ENCODE data around the gene MRPL57.

DNA sequence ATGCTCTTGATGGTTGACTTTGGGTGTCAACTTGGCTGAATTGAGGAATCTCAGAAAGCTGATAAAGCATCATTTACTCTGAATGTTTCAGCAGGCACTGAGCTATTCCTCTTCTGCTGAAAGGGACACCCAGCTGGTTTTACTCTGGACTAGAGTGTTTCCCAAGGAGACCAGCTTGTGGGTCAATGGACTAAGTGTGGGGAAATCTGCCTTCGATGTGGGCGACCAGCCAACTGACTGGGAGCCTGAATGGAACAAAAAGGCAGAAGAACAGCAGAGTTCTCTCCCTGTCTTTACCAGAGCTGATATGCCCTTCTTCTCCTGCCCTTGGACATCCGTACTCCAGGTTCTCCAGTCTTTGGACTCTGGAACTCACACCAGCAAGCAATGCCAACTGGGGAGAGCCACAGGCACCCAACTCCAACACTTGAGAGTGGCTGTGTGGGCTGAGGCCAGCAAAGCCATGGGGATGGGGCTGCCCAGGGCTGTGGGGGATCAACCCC is 32.2 kb downstream of the MRPL57 start:
- TF ChIP-seq POLR2A (IDR thresholded peaks at IDR 0.05; ENCODE audit: low read depth, low read length) = no peak
- no peak for TF ChIP-seq TAF1 (IDR thresholded peaks at IDR 0.05; ENCODE audit: borderline replicate concordance, low read depth, low read length)

Data from GM12892 (cell line).